HG03196 (cell line): ENCODE results near the gene KLHL6.
A peak's percentile ranks its signal among the peaks of the same experiment; 100 is the strongest.
"Not testable (repeated sequence)": the region's sequence is repeated elsewhere in the genome, so short reads cannot be mapped to it uniquely, and the experiment has no call there.

Experiments
- ATAC-seq: cut with Tn5 transposase; IDR thresholded peaks from one replicate; pipeline ENCODE4 v1.9.1; 2021; ENCODE audit not compliant: unreplicated experiment

The KLHL6 gene

GRCh38 chr3:183570191-183570590 lies 14.7 kb upstream of the KLHL6 start:
- not testable (repeated sequence) for ATAC-seq

GRCh38 chr3:183566880-183567279 lies 11.4 kb upstream of the KLHL6 start:
- no peak for ATAC-seq

GRCh38 chr3:183564046-183564445 lies 8.5 kb upstream of the KLHL6 start:
- ATAC-seq, result no peak

- ATAC-seq, result no peak
Measured at GRCh38 chr3:183563536-183563874, 8.0 kb upstream of the KLHL6 start.

GRCh38 chr3:183560607-183561006 lies 5.1 kb upstream of the KLHL6 start:
- no peak for ATAC-seq

- no peak for ATAC-seq
Measured at GRCh38 chr3:183558495-183558894, 3.0 kb upstream of the KLHL6 start.

- no peak for ATAC-seq
Measured at GRCh38 chr3:183556722-183557121, 1.2 kb upstream of the KLHL6 start.

- peak; percentile 35 for ATAC-seq
Measured at GRCh38 chr3:183554377-183554776, 1.1 kb downstream of the KLHL6 start.

GRCh38 chr3:183553334-183554026 lies 2.0 kb downstream of the KLHL6 start:
- no peak for ATAC-seq

GRCh38 chr3:183551930-183552329 lies 3.6 kb downstream of the KLHL6 start:
- ATAC-seq, result no peak

GRCh38 chr3:183548262-183548769 lies 7.2 kb downstream of the KLHL6 start:
- no peak for ATAC-seq

GRCh38 chr3:183546625-183547024 lies 8.9 kb downstream of the KLHL6 start:
- no peak for ATAC-seq

GRCh38 chr3:183545708-183546107 lies 9.8 kb downstream of the KLHL6 start:
- ATAC-seq, result no peak

- ATAC-seq, result no peak
Measured at GRCh38 chr3:183542355-183542754, 13.2 kb downstream of the KLHL6 start.

GRCh38 chr3:183541738-183542137 lies 13.8 kb downstream of the KLHL6 start:
- no peak for ATAC-seq

GRCh38 chr3:183541235-183541655 lies 14.3 kb downstream of the KLHL6 start:
- ATAC-seq, result no peak

- peak; percentile 43 for ATAC-seq
Measured at GRCh38 chr3:183540501-183541234, 14.8 kb downstream of the KLHL6 start.

- no peak for ATAC-seq
Measured at GRCh38 chr3:183539811-183540210, 15.7 kb downstream of the KLHL6 start.

- ATAC-seq, result no peak
Measured at GRCh38 chr3:183538486-183538885, 17.0 kb downstream of the KLHL6 start.

GRCh38 chr3:183537295-183537730 lies 18.2 kb downstream of the KLHL6 start:
- no peak for ATAC-seq

- peak; percentile 73 for ATAC-seq
Measured at GRCh38 chr3:183536238-183536880, 19.1 kb downstream of the KLHL6 start.

- ATAC-seq, result no peak
Measured at GRCh38 chr3:183534249-183534648, 21.3 kb downstream of the KLHL6 start.
